H1 (cell line): ENCODE measurements around the gene EHD4. TPM values are rescaled to one million over a fixed set of nuclear protein-coding genes. Genes with fewer than 3 reads are reported as not detected.

Experiments
- CTCF ChIA-PET: fragments of 300-600 bp; sonication (Branson Sonifier 250); formaldehyde crosslinking; loops from one replicate; lab custom pipeline; 2021; ENCODE audit not compliant: partially characterized antibody; lab: Charles Lee
- POLR2A ChIA-PET: fragments of 300-600 bp; sonication (Branson Sonifier 250); formaldehyde crosslinking; loops from one replicate; lab custom pipeline; 2021; ENCODE audit warnings: inconsistent platforms; ENCODE audit not compliant: partially characterized antibody; lab: Charles Lee
- DNase-seq, 2 experiments: peaks; one replicate each; pipeline versions ENCODE4 v3.0.0 to v3.0.0-alpha.2; 2010 to 2022; ENCODE audit warnings: low spot score in 2 of 2, low read depth in 1 of 2, mixed read lengths in 1 of 2
- FAIRE-seq: peaks from 2 replicates; lab custom pipeline; 2011; peaks lifted over from hg19 to GRCh38; lab: Jason Lieb, UNC
- H2AFZ ChIP-seq: 2 replicates; pipeline ENCODE4 v1.8.1; 2012; ENCODE audit warnings: low read length, inconsistent platforms
- H2AK5ac ChIP-seq: 2 replicates; pipeline ENCODE4 v1.6.1; 2013; ENCODE audit warnings: low read depth, low read length
- H2BK120ac ChIP-seq: replicated peaks from 2 replicates; pipeline ENCODE3; 2013; ENCODE audit warnings: low read depth, low read length, inconsistent platforms
- H2BK12ac ChIP-seq: 2 replicates; pipeline ENCODE4 v1.6.1; 2013; ENCODE audit warnings: low read depth, low read length
- H2BK15ac ChIP-seq: 2 replicates; pipeline ENCODE4 v1.6.1; 2013; ENCODE audit warnings: low read length
- H2BK20ac ChIP-seq: 2 replicates; pipeline ENCODE4 v1.6.1; 2013; ENCODE audit warnings: low read length
- H2BK5ac ChIP-seq: 2 replicates; pipeline ENCODE4 v1.6.1; 2013; ENCODE audit warnings: low read depth, low read length
- H3K14ac ChIP-seq: 2 replicates; pipeline ENCODE4 v1.6.1; 2013; ENCODE audit warnings: inconsistent platforms; ENCODE audit not compliant: insufficient read length
- H3K18ac ChIP-seq: 2 replicates; pipeline ENCODE4 v1.6.1; 2013; ENCODE audit warnings: low read length; ENCODE audit errors: extremely low read depth
- H3K23ac ChIP-seq: 2 replicates; pipeline ENCODE4 v1.6.1; 2013; ENCODE audit warnings: inconsistent platforms; ENCODE audit not compliant: insufficient read length
- H3K23me2 ChIP-seq: 2 replicates; pipeline ENCODE4 v1.6.1; 2013; ENCODE audit warnings: low read depth, low read length
- H3K27ac ChIP-seq: 2 replicates; pipeline ENCODE4 v1.6.1; 2011; ENCODE audit warnings: low read depth, low read length, inconsistent platforms
- H3K27me3 ChIP-seq, 4 experiments: replicated peaks in 1 of 4; 1 replicate in 1 of 4; 2 replicates in 3 of 4; pipeline versions ENCODE4 v1.6.1 to v1.8.1; 2011 to 2013; ENCODE audit warnings: low read length in 3 of 4, mild to moderate bottlenecking in 3 of 4, inconsistent platforms in 2 of 4, mixed read lengths in 2 of 4, moderate library complexity in 1 of 4; ENCODE audit not compliant: control insufficient read depth in 3 of 4, insufficient read depth in 3 of 4; ENCODE audit errors: extremely low read depth in 1 of 4
- H3K36me3 ChIP-seq, 4 experiments: 2 replicates each; pipeline versions ENCODE4 v1.6.1 to v1.8.1; 2011 to 2013; ENCODE audit warnings: mild to moderate bottlenecking in 4 of 4, low read length in 3 of 4, moderate library complexity in 2 of 4, control low read depth in 1 of 4, inconsistent platforms in 1 of 4; ENCODE audit not compliant: insufficient read depth in 4 of 4, control insufficient read depth in 2 of 4
- H3K4ac ChIP-seq: replicated peaks from 2 replicates; pipeline ENCODE3; 2013; ENCODE audit warnings: low read length, low read depth, mixed read lengths, inconsistent platforms; ENCODE audit not compliant: insufficient read length
- H3K4me1 ChIP-seq, 4 experiments: replicated peaks in 1 of 4; 1 replicate in 1 of 4; 2 replicates in 3 of 4; pipeline versions ENCODE4 v1.6.1 to v1.8.1; 2011 to 2013; ENCODE audit warnings: low read length in 3 of 4, inconsistent platforms in 2 of 4, mixed read lengths in 1 of 4; ENCODE audit not compliant: insufficient read depth in 4 of 4, control insufficient read depth in 3 of 4
- H3K4me2 ChIP-seq, 2 experiments: 2 replicates each; pipeline versions ENCODE4 v1.6.1 to v1.8.1; 2011 to 2013; ENCODE audit warnings: low read depth in 2 of 2, low read length in 2 of 2, control low read depth in 1 of 2, inconsistent platforms in 1 of 2, mild to moderate bottlenecking in 1 of 2; ENCODE audit not compliant: insufficient read depth in 1 of 2
- H3K4me3 ChIP-seq, 4 experiments: fragments of 200-600, 300-600 bp in 1 of 4; sonication (generic), shearing (Covaris generic), sonication (Bioruptor Twin) in 1 of 4; 2 replicates each; pipeline versions ENCODE4 v1.5.1 to v1.8.1; 2011 to 2016; ENCODE audit warnings: low read length in 4 of 4, low read depth in 3 of 4, control low read depth in 2 of 4, inconsistent platforms in 2 of 4, mild to moderate bottlenecking in 2 of 4, mixed read lengths in 1 of 4, moderate library complexity in 1 of 4; ENCODE audit not compliant: insufficient read depth in 2 of 4; ENCODE audit errors: extremely low read depth in 1 of 4
- H3K56ac ChIP-seq: replicated peaks from 2 replicates; pipeline ENCODE3; 2013; ENCODE audit warnings: low read depth, mild to moderate bottlenecking, mixed read lengths, low read length, inconsistent platforms; ENCODE audit not compliant: insufficient read length
- H3K79me1 ChIP-seq: 2 replicates; pipeline ENCODE4 v1.6.1; 2013; ENCODE audit warnings: low read depth, low read length, control low read depth
- H3K79me2 ChIP-seq, 2 experiments: 2 replicates each; pipeline versions ENCODE4 v1.6.1 to v1.8.1; 2012 to 2013; ENCODE audit warnings: low read length in 2 of 2, mild to moderate bottlenecking in 2 of 2, inconsistent platforms in 1 of 2; ENCODE audit not compliant: insufficient read depth in 2 of 2, control insufficient read depth in 1 of 2
- H3K9ac ChIP-seq, 4 experiments: replicated peaks in 1 of 4; 1 replicate in 1 of 4; 2 replicates in 3 of 4; pipeline versions ENCODE4 v1.6.1 to v1.8.1; 2011 to 2013; ENCODE audit warnings: low read depth in 3 of 4, low read length in 3 of 4, control low read depth in 2 of 4, mild to moderate bottlenecking in 2 of 4, moderate library complexity in 2 of 4, inconsistent platforms in 1 of 4; ENCODE audit errors: extremely low read depth in 1 of 4
- H3K9me3 ChIP-seq, 2 experiments: 2 replicates each; pipeline versions ENCODE4 v1.6.1 to v1.8.1; 2012 to 2013; ENCODE audit warnings: mild to moderate bottlenecking in 2 of 2, moderate library complexity in 2 of 2, control low read depth in 1 of 2, inconsistent platforms in 1 of 2, low read depth in 1 of 2, low read length in 1 of 2, mixed read lengths in 1 of 2; ENCODE audit not compliant: insufficient read depth in 2 of 2
- H4K20me1 ChIP-seq, 2 experiments: replicated peaks in 1 of 2; 2 replicates each; pipeline versions ENCODE3 to v1.8.1; 2011 to 2013; ENCODE audit warnings: inconsistent platforms in 2 of 2, low read length in 2 of 2, mild to moderate bottlenecking in 1 of 2; ENCODE audit not compliant: insufficient read depth in 2 of 2, control insufficient read depth in 1 of 2
- H4K5ac ChIP-seq: 2 replicates; pipeline ENCODE4 v1.6.1; 2013; ENCODE audit warnings: low read length, low read depth, mixed read lengths, inconsistent platforms; ENCODE audit not compliant: insufficient read length
- H4K8ac ChIP-seq: 2 replicates; pipeline ENCODE4 v1.8.0; 2013; ENCODE audit warnings: mild to moderate bottlenecking, moderate library complexity, low read length, inconsistent platforms; ENCODE audit not compliant: insufficient read depth; ENCODE audit errors: extremely low read depth
- H4K91ac ChIP-seq: replicated peaks from 2 replicates; pipeline ENCODE3; 2013; ENCODE audit warnings: low read length, mixed read lengths, inconsistent platforms; ENCODE audit not compliant: insufficient read length
- EP300 ChIP-seq, 2 experiments: IDR thresholded peaks; 1 replicate in 1 of 2; 2 replicates in 1 of 2; pipeline ENCODE4 v1.6.1; 2011 to 2012; ENCODE audit warnings: low read depth in 2 of 2, low read length in 2 of 2, mild to moderate bottlenecking in 2 of 2, borderline replicate concordance in 1 of 2, inconsistent platforms in 1 of 2, moderate library complexity in 1 of 2
- JUN ChIP-seq: IDR thresholded peaks from 2 replicates; pipeline ENCODE4 v1.6.1; 2011; ENCODE audit warnings: low read depth, mild to moderate bottlenecking, improper control_type of control experiment, low read length
- KDM1A ChIP-seq: fragments of 200-600, 300-600 bp; sonication (generic); IDR thresholded peaks from 2 replicates; pipeline ENCODE4 v1.7.1; 2016; ENCODE audit warnings: mild to moderate bottlenecking, low read length, borderline replicate concordance
- KDM4A ChIP-seq: IDR thresholded peaks from one replicate; pipeline ENCODE4 v1.7.1; 2012; ENCODE audit warnings: low read depth, mild to moderate bottlenecking, moderate library complexity, low read length, inconsistent platforms; ENCODE audit not compliant: severe bottlenecking
- POU5F1 ChIP-seq: IDR thresholded peaks from 2 replicates; pipeline ENCODE4 v1.6.1; 2011; ENCODE audit warnings: low read depth, mild to moderate bottlenecking, low read length, moderate library complexity
- RBBP5 ChIP-seq: IDR thresholded peaks from 2 replicates; pipeline ENCODE4 v1.7.1; 2012; ENCODE audit warnings: low read depth, mild to moderate bottlenecking, inconsistent platforms, low read length, moderate library complexity, borderline replicate concordance
- SP4 ChIP-seq: IDR thresholded peaks from 2 replicates; pipeline ENCODE4 v1.6.1; 2012; ENCODE audit warnings: low read length, inconsistent platforms
- SRF ChIP-seq: IDR thresholded peaks from 2 replicates; pipeline ENCODE4 v1.6.1; 2011; ENCODE audit warnings: mild to moderate bottlenecking, low read depth, low read length, moderate library complexity
- TEAD4 ChIP-seq: IDR thresholded peaks from 2 replicates; pipeline ENCODE4 v1.6.1; 2012; ENCODE audit warnings: low read depth, low read length, inconsistent platforms, mixed read lengths
- WGBS, 2 experiments: shearing (Covaris generic) in 1 of 2; methylation state at CpG; one replicate each; pipeline versions ENCODE4 v1.1.6 to v1.1.7; 2013 to 2015; ENCODE audit warnings: low lambda C conversion rate in 2 of 2, mixed read lengths in 2 of 2, inconsistent platforms in 1 of 2, low coverage in 1 of 2, missing lambda C conversion rate in 1 of 2; ENCODE audit not compliant: insufficient replicate concordance in 2 of 2, insufficient coverage in 1 of 2, insufficient read length in 1 of 2; ENCODE audit errors: extremely low coverage in 1 of 2, missing lambda C conversion rate in 1 of 2; 5-methylcytosine and 5-hydroxymethylcytosine counted together
- polyA plus RNA-seq, 7 experiments: library from polyadenylated mRNA; depleted of rRNA in 3 of 7; stranded (reverse) in 5 of 7; unstranded in 2 of 7; fragments of >200 nt in 5 of 7; fragments of 200-250 nt in 2 of 7; gene quantifications; 1 replicate in 5 of 7; 2 replicates in 1 of 7; 4 replicates in 1 of 7; pipeline versions ENCODE4 v1.2.1 to v1.2.3, GENCODE V29; 2011 to 2013; ENCODE audit warnings: missing spikeins in 2 of 7, mixed read lengths in 2 of 7
- total RNA-seq: library from RNA; stranded (reverse); fragmentation: NEBNext Ultra II Directional; extraction: Animal tissue kit (Norgen Biotek cat#: 25700); gene quantifications from 2 replicates; pipeline ENCODE4 v1.2.1, GENCODE V29; 2021

EHD4 gene
- total and polyA plus RNA-seq, 2 of the 8 experiments (the other 6 are each of a cell fraction or from before 2014, with no cell fraction given), result 17.5 to 24.5 TPM

- ChIA-PET CTCF (interaction anchor here (1.8 to 3.0 kb wide), 3 partner anchors 10 to 27 kb away, joined by 7 to 15 read pairs (median 9); no protein-coding TSS in a partner anchor), POLR2A (no interaction called here)
- Histone ChIP-seq H3K36me3 (no peaks in the 10 kb centered on the region), H3K4me3 (no peak overlapping the region), H2BK12ac (no peak overlapping the region), H3K27me3 (no peaks in the 10 kb centered on the region), H3K14ac (no peak overlapping the region), H4K20me1 (peaks cover 8 to 15% of the 10 kb centered on the region in 2 experiments), H3K27ac (no peak overlapping the region), H3K9ac (no peak overlapping the region), H3K9me3 (no peaks in the 10 kb centered on the region), H3K23me2 (peaks cover 5% of the 10 kb centered on the region; the same call in 1 of the 2 replicates), H2BK5ac (no peak overlapping the region), H3K4ac (no peak overlapping the region), H3K79me1 (peaks cover 15% of the 10 kb centered on the region), H3K4me2 (no peak overlapping the region), H4K91ac (no peak overlapping the region), H2AK5ac (no peak overlapping the region; the same call in 1 of the 2 replicates), H2AFZ (no peak overlapping the region), H2BK15ac (no peak overlapping the region), H4K8ac (no peak overlapping the region), H3K18ac (no peak overlapping the region), H2BK120ac (no peak overlapping the region), H3K4me1 (peaks cover 0 to 10% (median 5%) of the 10 kb centered on the region in 4 experiments; a peak in 3 of 7 replicates), H2BK20ac (no peak overlapping the region), H3K56ac (no peak overlapping the region), H3K23ac (no peak overlapping the region), H4K5ac (no peak overlapping the region), H3K79me2 (peaks cover 12 to 23% of the 10 kb centered on the region in 2 experiments)
- WGBS, 2 experiments, result 85% methylated on average over 1 of the region's 1 CpG; no CpG with 5 or more reads in 1 of the 2 experiments
- DNase-seq, result no peak
- no peak for FAIRE-seq
- no peak for TF ChIP-seq KDM1A
- no peak for TF ChIP-seq RBBP5
- no peak for TF ChIP-seq TEAD4
- TF ChIP-seq EP300 (IDR thresholded peaks at IDR 0.05; ENCODE audit: borderline replicate concordance in 1 of 2, low read depth in 2 of 2, low read length in 2 of 2), result no peak
- no peak for TF ChIP-seq SP4
- TF ChIP-seq POU5F1, result no peak
- TF ChIP-seq KDM4A, result no peak
- TF ChIP-seq SRF, result no peak
- TF ChIP-seq JUN, result no peak
Measured at GRCh38 chr15:41974041-41974440, 1.7 kb upstream of the EHD4 start.
